DMS53 treated with DMSO at 0.1 percent for 48 hours (cell line): Measurements from ENCODE around the gene EXO1.

Experiments
- DNase-seq: peaks from one replicate; lab custom pipeline; 2025; ENCODE audit not compliant: unreplicated experiment; lab: John Stamatoyannopoulos, UW

Gene EXO1

GRCh38 chr1:241883159-241883558 is 35.2 kb downstream of the EXO1 start:
- no peak for DNase-seq

GRCh38 chr1:241888232-241888631 is 40.2 kb downstream of the EXO1 start:
- no peak for DNase-seq

GRCh38 chr1:241891296-241891695 is 43.3 kb downstream of the EXO1 start:
- DNase-seq: no peak

- DNase-seq: no peak
These were observed 46.0 kb downstream of the EXO1 start for GRCh38 chr1:241894016-241894415.

- no peak for DNase-seq
These were observed 47.0 kb downstream of the EXO1 start for GRCh38 chr1:241895013-241895412.

- no peak for DNase-seq
These were observed 48.6 kb downstream of the EXO1 start for GRCh38 chr1:241896670-241896962.

GRCh38 chr1:241899210-241899609 is 51.2 kb downstream of the EXO1 start:
- no peak for DNase-seq

- DNase-seq: no peak
These were observed 52.4 kb downstream of the EXO1 start for GRCh38 chr1:241900381-241900780.

GRCh38 chr1:241902391-241903065 is 54.5 kb downstream of the EXO1 start:
- no peak for DNase-seq

- no peak for DNase-seq
These were observed 68.2 kb downstream of the EXO1 start for GRCh38 chr1:241916196-241916595.

GRCh38 chr1:241917487-241917886 is 69.5 kb downstream of the EXO1 start:
- no peak for DNase-seq

GRCh38 chr1:241918879-241919278 is 70.9 kb downstream of the EXO1 start:
- no peak for DNase-seq

GRCh38 chr1:241924080-241924808 is 76.2 kb downstream of the EXO1 start:
- no peak for DNase-seq

- no peak for DNase-seq
These were observed 78.1 kb downstream of the EXO1 start for GRCh38 chr1:241926141-241926540.

GRCh38 chr1:241927321-241927720 is 79.3 kb downstream of the EXO1 start:
- no peak for DNase-seq

- no peak for DNase-seq
These were observed 84.8 kb downstream of the EXO1 start for GRCh38 chr1:241932845-241933244.

GRCh38 chr1:241934201-241934848 is 86.3 kb downstream of the EXO1 start:
- DNase-seq: peak; percentile 11

GRCh38 chr1:241934866-241935265 is 86.9 kb downstream of the EXO1 start:
- no peak for DNase-seq
